HEK293 (cell line): ENCODE results near the gene RALGAPA2.

Source experiments
- CTCF ChIA-PET: fragments of 350-600 bp; formaldehyde crosslinking; extraction: SDS; loops from one replicate; lab custom pipeline; 2021; ENCODE audit warnings: antibody characterized with exemption; lab: Yijun Ruan, JAX
- POLR2A ChIA-PET: fragments of 300-600 bp; formaldehyde crosslinking; extraction: SDS; loops from one replicate; lab custom pipeline; 2020; ENCODE audit warnings: antibody characterized with exemption, inconsistent platforms; lab: Yijun Ruan, JAX
- H3K27ac ChIP-seq: fragments of 200-500 bp; sonication (Bioruptor generic); 2 replicates; pipeline ENCODE4 v1.5.1; 2014; ENCODE audit warnings: low read depth, low read length, control low read depth, inconsistent platforms; ENCODE audit errors: extremely low read depth
- H3K36me3 ChIP-seq, 2 experiments: fragments of 200-500 bp in 1 of 2; sonication (Bioruptor generic) in 1 of 2; 1 replicate in 1 of 2; 2 replicates in 1 of 2; pipeline ENCODE4 v1.5.1; 2014 to 2017; ENCODE audit warnings: inconsistent platforms in 2 of 2, low read length in 2 of 2; ENCODE audit not compliant: control insufficient read depth in 2 of 2, insufficient read depth in 1 of 2
- H3K4me1 ChIP-seq: fragments of 200-500 bp; sonication (Bioruptor generic); 2 replicates; pipeline ENCODE4 v1.5.1; 2014; ENCODE audit warnings: mild to moderate bottlenecking, low read length, inconsistent platforms; ENCODE audit not compliant: control insufficient read depth, insufficient read depth
- H3K4me3 ChIP-seq: 2 replicates; pipeline ENCODE4 v1.5.1; 2011; ENCODE audit warnings: low read depth, mild to moderate bottlenecking, control low read depth, low read length, moderate library complexity
- H3K9me3 ChIP-seq: fragments of 200-500 bp; sonication (Bioruptor generic); 2 replicates; pipeline ENCODE4 v1.5.1; 2014; ENCODE audit warnings: low read depth, low read length, inconsistent platforms; ENCODE audit not compliant: control insufficient read depth, insufficient read depth
- GLIS1 ChIP-seq: fragments of 450-650 bp; formaldehyde crosslinking; IDR thresholded peaks from 2 replicates; pipeline ENCODE4 v1.5.1; 2016; ENCODE audit warnings: missing biosample characterization, missing genetic modification characterization
- GLIS2 ChIP-seq: fragments of 450-650 bp; formaldehyde crosslinking; IDR thresholded peaks from 2 replicates; pipeline ENCODE4 v1.5.1; 2016; ENCODE audit warnings: missing biosample characterization, missing genetic modification characterization
- KLF1 ChIP-seq: fragments of 450-650 bp; formaldehyde crosslinking; IDR thresholded peaks from 2 replicates; pipeline ENCODE4 v1.5.1; 2016; ENCODE audit warnings: missing biosample characterization, missing genetic modification characterization
- KLF10 ChIP-seq: fragments of 450-650 bp; IDR thresholded peaks from 2 replicates; pipeline ENCODE4 v1.5.1; 2018; ENCODE audit warnings: missing biosample characterization, mild to moderate bottlenecking, missing genetic modification characterization
- KLF7 ChIP-seq: fragments of 450-650 bp; formaldehyde crosslinking; IDR thresholded peaks from 2 replicates; pipeline ENCODE4 v1.5.1; 2016; ENCODE audit warnings: missing biosample characterization, missing genetic modification characterization, borderline replicate concordance
- KLF8 ChIP-seq: fragments of 450-650 bp; formaldehyde crosslinking; IDR thresholded peaks from 2 replicates; pipeline ENCODE4 v1.5.1; 2016; ENCODE audit warnings: missing biosample characterization, missing genetic modification characterization
- KLF9 ChIP-seq: fragments of 450-650 bp; formaldehyde crosslinking; IDR thresholded peaks from 2 replicates; pipeline ENCODE4 v1.5.1; 2016; ENCODE audit warnings: missing biosample characterization, missing genetic modification characterization, low read depth
- SP2 ChIP-seq: fragments of 450-650 bp; formaldehyde crosslinking; IDR thresholded peaks from 2 replicates; pipeline ENCODE4 v1.5.1; 2016; ENCODE audit warnings: missing biosample characterization, missing genetic modification characterization
- SP3 ChIP-seq: fragments of 450-650 bp; formaldehyde crosslinking; IDR thresholded peaks from 2 replicates; pipeline ENCODE4 v1.5.1; 2016; ENCODE audit warnings: missing biosample characterization, missing genetic modification characterization
- SP7 ChIP-seq: fragments of 450-650 bp; formaldehyde crosslinking; IDR thresholded peaks from 2 replicates; pipeline ENCODE4 v1.5.1; 2016; ENCODE audit warnings: missing biosample characterization, missing genetic modification characterization
- WT1 ChIP-seq: fragments of 450-650 bp; formaldehyde crosslinking; IDR thresholded peaks from 2 replicates; pipeline ENCODE4 v1.5.1; 2016; ENCODE audit warnings: missing biosample characterization, missing genetic modification characterization
- YY1 ChIP-seq: fragments of 450-650 bp; formaldehyde crosslinking; IDR thresholded peaks from 2 replicates; pipeline ENCODE4 v1.5.1; 2018; ENCODE audit warnings: missing biosample characterization, missing genetic modification characterization
- ZBTB17 ChIP-seq: fragments of 450-650 bp; formaldehyde crosslinking; IDR thresholded peaks from 2 replicates; pipeline ENCODE4 v1.5.1; 2016; ENCODE audit warnings: missing biosample characterization, missing genetic modification characterization
- ZBTB8A ChIP-seq: fragments of 450-650 bp; formaldehyde crosslinking; IDR thresholded peaks from 2 replicates; pipeline ENCODE4 v1.5.1; 2016; ENCODE audit warnings: missing biosample characterization, missing genetic modification characterization
- ZEB2 ChIP-seq: fragments of 450-650 bp; formaldehyde crosslinking; IDR thresholded peaks from 2 replicates; pipeline ENCODE4 v1.5.1; 2016; ENCODE audit warnings: missing biosample characterization, missing genetic modification characterization
- ZIC2 ChIP-seq: fragments of 450-650 bp; formaldehyde crosslinking; IDR thresholded peaks from 2 replicates; pipeline ENCODE4 v1.5.1; 2016; ENCODE audit warnings: missing biosample characterization, missing genetic modification characterization
- ZNF324 ChIP-seq: fragments of 450-650 bp; formaldehyde crosslinking; IDR thresholded peaks from 2 replicates; pipeline ENCODE4 v1.5.1; 2016; ENCODE audit warnings: missing biosample characterization, missing genetic modification characterization
- ZNF335 ChIP-seq: fragments of 450-650 bp; formaldehyde crosslinking; conservative IDR thresholded peaks from 2 replicates; pipeline ENCODE4 v1.5.1; 2016; ENCODE audit warnings: missing biosample characterization, missing genetic modification characterization
- ZNF530 ChIP-seq: fragments of 450-650 bp; formaldehyde crosslinking; IDR thresholded peaks from 2 replicates; pipeline ENCODE4 v1.5.1; 2016; ENCODE audit warnings: low read depth, missing biosample characterization, missing genetic modification characterization
- ZNF561 ChIP-seq: fragments of 450-650 bp; IDR thresholded peaks from 2 replicates; pipeline ENCODE4 v1.5.1; 2018; ENCODE audit warnings: missing biosample characterization, missing genetic modification characterization, borderline replicate concordance
- ZNF571 ChIP-seq: fragments of 450-650 bp; formaldehyde crosslinking; IDR thresholded peaks from 2 replicates; pipeline ENCODE4 v1.5.0; 2017; ENCODE audit warnings: missing biosample characterization, missing genetic modification characterization
- ZNF621 ChIP-seq: fragments of 450-650 bp; formaldehyde crosslinking; IDR thresholded peaks from 2 replicates; pipeline ENCODE4 v1.5.1; 2017; ENCODE audit warnings: missing biosample characterization, missing genetic modification characterization
- ZNF623 ChIP-seq: fragments of 450-650 bp; formaldehyde crosslinking; IDR thresholded peaks from 2 replicates; pipeline ENCODE4 v1.5.1; 2016; ENCODE audit warnings: missing biosample characterization, missing genetic modification characterization
- ZNF629 ChIP-seq: fragments of 450-650 bp; formaldehyde crosslinking; IDR thresholded peaks from 2 replicates; pipeline ENCODE4 v1.5.1; 2017; ENCODE audit warnings: missing biosample characterization, missing genetic modification characterization
- ZNF677 ChIP-seq: fragments of 450-650 bp; IDR thresholded peaks from 2 replicates; pipeline ENCODE4 v1.5.0; 2018; ENCODE audit warnings: missing biosample characterization, mild to moderate bottlenecking, missing genetic modification characterization, moderate library complexity
- ZNF76 ChIP-seq: fragments of 450-650 bp; formaldehyde crosslinking; IDR thresholded peaks from 2 replicates; pipeline ENCODE4; 2016; ENCODE audit warnings: low read depth, missing biosample characterization, missing genetic modification characterization, borderline replicate concordance
- ZSCAN23 ChIP-seq: fragments of 450-650 bp; formaldehyde crosslinking; IDR thresholded peaks from 2 replicates; pipeline ENCODE4 v1.5.1; 2016; ENCODE audit warnings: missing biosample characterization, missing genetic modification characterization
- ZXDB ChIP-seq: fragments of 450-650 bp; formaldehyde crosslinking; IDR thresholded peaks from 2 replicates; pipeline ENCODE4 v1.5.1; 2016; ENCODE audit warnings: missing biosample characterization, missing genetic modification characterization
- TF ChIP-seq, protein P1 (sequence below): fragments of 450-650 bp; formaldehyde crosslinking; optimal IDR thresholded peaks from 2 replicates; pipeline ENCODE3; 2016; ENCODE audit warnings: missing biosample characterization, mild to moderate bottlenecking, missing genetic modification characterization
- TF ChIP-seq, protein P2 (sequence below): sonication (generic); formaldehyde crosslinking; IDR thresholded peaks from 2 replicates; pipeline ENCODE4 v1.8.1; 2022; ENCODE audit warnings: mild to moderate bottlenecking, moderate library complexity, missing genetic modification reagents
- TF ChIP-seq, protein P3 (sequence below): fragments of 450-650 bp; formaldehyde crosslinking; IDR thresholded peaks from 2 replicates; pipeline ENCODE4 v1.5.1; 2016; ENCODE audit warnings: missing biosample characterization, missing genetic modification characterization

The RALGAPA2 gene

DNA sequence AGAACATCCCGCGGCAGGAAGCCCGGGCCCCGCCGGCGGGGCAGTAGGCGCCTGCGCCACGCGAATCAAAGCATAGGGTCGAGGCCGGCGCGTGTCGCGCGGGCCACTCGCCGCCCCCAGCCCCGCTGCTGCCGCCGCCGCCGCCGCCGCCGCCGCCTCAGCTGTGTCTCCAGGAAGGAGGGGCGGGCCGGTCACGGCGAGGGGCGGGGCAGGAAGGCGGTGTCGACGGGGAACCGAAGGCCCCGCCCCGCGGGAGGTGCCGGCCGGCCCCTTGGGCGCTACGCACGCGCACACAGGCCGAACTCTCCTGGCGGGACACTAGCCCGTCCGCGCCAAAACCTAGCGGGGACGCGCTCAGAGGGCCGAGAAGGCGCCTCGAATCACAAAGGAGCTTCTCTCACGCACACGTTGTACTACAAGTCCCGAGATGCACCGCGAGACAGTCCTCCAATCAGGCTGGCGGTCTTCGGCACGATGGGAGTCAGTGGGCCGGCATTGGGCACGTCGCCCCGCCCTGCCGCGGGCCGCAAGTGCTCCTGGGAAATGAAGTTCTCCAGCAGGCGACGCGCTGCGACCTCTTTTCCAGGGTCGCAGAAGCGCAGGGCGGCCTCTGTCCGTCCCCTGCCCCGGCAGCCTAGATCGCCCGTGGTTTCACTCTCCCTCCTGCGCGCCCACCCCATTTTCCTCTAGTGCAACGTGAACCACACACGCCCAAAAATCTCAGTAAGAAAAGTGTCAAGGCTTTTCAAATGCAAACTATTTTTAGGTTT lies at the start of gene RALGAPA2:
Gene RALGAPA2 (minus strand): TSS at position 171 of the 770 bp plus-strand sequence. CDS start 164 bp downstream, at position 7.
- H3K9me3 ChIP-seq = no peaks in the 10 kb centered on the region
- H3K4me1 ChIP-seq = 0 out of 2 replicates have a peak, but pooled peaks cover 5% of the 10 kb centered on the region
- POLR2A ChIA-PET = interaction anchor here (0.6 to 1.4 kb wide), 10 partner anchors 9 to 464 kb away, joined by 3 to 6 read pairs (median 3); no protein-coding TSS in a partner anchor
- H3K27ac ChIP-seq = peak within 1 kb of the TSS; percentile 64
- CTCF ChIA-PET = interaction anchor here (0.6 to 0.7 kb wide), 3 partner anchors 33 to 379 kb away, joined by 3 to 4 read pairs (median 3); no protein-coding TSS in a partner anchor
- peak within 1 kb of the TSS; percentile 76 for H3K4me3 ChIP-seq
- H3K36me3 ChIP-seq = no peaks in the 10 kb centered on the region
- TF ChIP-seq SP7 (tag by site-specific recombination) = peak; percentile 42; the same call in 1 of the 2 replicates
- TF ChIP-seq YY1 (tag by site-specific recombination) = peak; percentile 56; the same call in 1 of the 2 replicates
- TF ChIP-seq GLIS2 (tag by site-specific recombination) = peak; percentile 85
- TF ChIP-seq WT1 (tag by site-specific recombination) = 0 out of 2 replicates have a peak, but pooled peaks have one; percentile 17
- peak; percentile 99 for TF ChIP-seq SP3 (tag by site-specific recombination)
- peak; percentile 53 for TF ChIP-seq GLIS1 (tag by site-specific recombination)
- TF ChIP-seq ZNF324 (tag by site-specific recombination) = 0 out of 2 replicates have a peak, but pooled peaks have one; percentile 21
- TF ChIP-seq ZSCAN23 (tag by site-specific recombination) = no peak
- TF ChIP-seq ZXDB = peak; percentile 58; the same call in 1 of the 2 replicates
- TF ChIP-seq KLF7 (tag by site-specific recombination) = no peak
- no peak for TF ChIP-seq ZNF623 (tag by site-specific recombination)
- TF ChIP-seq KLF9 (tag by site-specific recombination) = peak; percentile 87
- TF ChIP-seq, protein P1, sequence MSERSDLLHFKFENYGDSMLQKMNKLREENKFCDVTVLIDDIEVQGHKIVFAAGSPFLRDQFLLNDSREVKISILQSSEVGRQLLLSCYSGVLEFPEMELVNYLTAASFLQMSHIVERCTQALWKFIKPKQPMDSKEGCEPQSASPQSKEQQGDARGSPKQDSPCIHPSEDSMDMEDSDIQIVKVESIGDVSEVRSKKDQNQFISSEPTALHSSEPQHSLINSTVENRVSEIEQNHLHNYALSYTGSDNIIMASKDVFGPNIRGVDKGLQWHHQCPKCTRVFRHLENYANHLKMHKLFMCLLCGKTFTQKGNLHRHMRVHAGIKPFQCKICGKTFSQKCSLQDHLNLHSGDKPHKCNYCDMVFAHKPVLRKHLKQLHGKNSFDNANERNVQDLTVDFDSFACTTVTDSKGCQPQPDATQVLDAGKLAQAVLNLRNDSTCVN (tag by site-specific recombination) = peak; percentile 92
- TF ChIP-seq ZIC2 (tag by site-specific recombination) = 0 out of 2 replicates have a peak, but pooled peaks have one; percentile 11
- TF ChIP-seq ZNF621 (tag by site-specific recombination) = no peak
- peak; percentile 44; the same call in 1 of the 2 replicates for TF ChIP-seq ZNF677 (tag by site-specific recombination)
- peak; percentile 83 for TF ChIP-seq KLF8 (tag by site-specific recombination)
- peak; percentile 29; the same call in 1 of the 2 replicates for TF ChIP-seq ZEB2 (tag by site-specific recombination)
- TF ChIP-seq ZNF629 (tag by site-specific recombination) = 0 out of 2 replicates have a peak, but pooled peaks have one; percentile 19
- TF ChIP-seq KLF1 (tag by site-specific recombination) = peak; percentile 61
- peak; percentile 18; the same call in 1 of the 2 replicates for TF ChIP-seq ZBTB8A (tag by site-specific recombination)
- TF ChIP-seq, protein P2, sequence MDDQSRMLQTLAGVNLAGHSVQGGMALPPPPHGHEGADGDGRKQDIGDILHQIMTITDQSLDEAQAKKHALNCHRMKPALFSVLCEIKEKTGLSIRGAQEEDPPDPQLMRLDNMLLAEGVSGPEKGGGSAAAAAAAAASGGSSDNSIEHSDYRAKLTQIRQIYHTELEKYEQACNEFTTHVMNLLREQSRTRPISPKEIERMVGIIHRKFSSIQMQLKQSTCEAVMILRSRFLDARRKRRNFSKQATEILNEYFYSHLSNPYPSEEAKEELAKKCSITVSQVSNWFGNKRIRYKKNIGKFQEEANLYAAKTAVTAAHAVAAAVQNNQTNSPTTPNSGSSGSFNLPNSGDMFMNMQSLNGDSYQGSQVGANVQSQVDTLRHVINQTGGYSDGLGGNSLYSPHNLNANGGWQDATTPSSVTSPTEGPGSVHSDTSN (CRISPR knock-in tag) = 0 out of 2 replicates have a peak, but pooled peaks have one; percentile 25
- peak; percentile 94 for TF ChIP-seq ZBTB17 (tag by site-specific recombination)
- 0 out of 2 replicates have a peak, but pooled peaks have one; percentile 40 for TF ChIP-seq KLF10
- TF ChIP-seq ZNF76 (tag by site-specific recombination) = peak; percentile 99
- TF ChIP-seq ZNF530 = no peak
- TF ChIP-seq, protein P3, sequence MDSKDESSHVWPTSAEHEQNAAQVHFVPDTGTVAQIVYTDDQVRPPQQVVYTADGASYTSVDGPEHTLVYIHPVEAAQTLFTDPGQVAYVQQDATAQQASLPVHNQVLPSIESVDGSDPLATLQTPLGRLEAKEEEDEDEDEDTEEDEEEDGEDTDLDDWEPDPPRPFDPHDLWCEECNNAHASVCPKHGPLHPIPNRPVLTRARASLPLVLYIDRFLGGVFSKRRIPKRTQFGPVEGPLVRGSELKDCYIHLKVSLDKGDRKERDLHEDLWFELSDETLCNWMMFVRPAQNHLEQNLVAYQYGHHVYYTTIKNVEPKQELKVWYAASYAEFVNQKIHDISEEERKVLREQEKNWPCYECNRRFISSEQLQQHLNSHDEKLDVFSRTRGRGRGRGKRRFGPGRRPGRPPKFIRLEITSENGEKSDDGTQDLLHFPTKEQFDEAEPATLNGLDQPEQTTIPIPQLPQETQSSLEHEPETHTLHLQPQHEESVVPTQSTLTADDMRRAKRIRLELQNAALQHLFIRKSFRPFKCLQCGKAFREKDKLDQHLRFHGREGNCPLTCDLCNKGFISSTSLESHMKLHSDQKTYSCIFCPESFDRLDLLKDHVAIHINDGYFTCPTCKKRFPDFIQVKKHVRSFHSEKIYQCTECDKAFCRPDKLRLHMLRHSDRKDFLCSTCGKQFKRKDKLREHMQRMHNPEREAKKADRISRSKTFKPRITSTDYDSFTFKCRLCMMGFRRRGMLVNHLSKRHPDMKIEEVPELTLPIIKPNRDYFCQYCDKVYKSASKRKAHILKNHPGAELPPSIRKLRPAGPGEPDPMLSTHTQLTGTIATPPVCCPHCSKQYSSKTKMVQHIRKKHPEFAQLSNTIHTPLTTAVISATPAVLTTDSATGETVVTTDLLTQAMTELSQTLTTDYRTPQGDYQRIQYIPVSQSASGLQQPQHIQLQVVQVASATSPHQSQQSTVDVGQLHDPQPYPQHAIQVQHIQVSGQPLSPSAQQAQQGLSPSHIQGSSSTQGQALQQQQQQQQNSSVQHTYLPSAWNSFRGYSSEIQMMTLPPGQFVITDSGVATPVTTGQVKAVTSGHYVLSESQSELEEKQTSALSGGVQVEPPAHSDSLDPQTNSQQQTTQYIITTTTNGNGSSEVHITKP = 0 out of 2 replicates have a peak, but pooled peaks have one; percentile 15
- peak; percentile 79 for TF ChIP-seq ZNF335
- TF ChIP-seq ZNF571 = no peak
- peak; percentile 94 for TF ChIP-seq SP2 (tag by site-specific recombination)
- peak; percentile 57; the same call in 1 of the 2 replicates for TF ChIP-seq ZNF561 (tag by site-specific recombination)
